ENCODE data around the gene ANKMY1.

DNA sequence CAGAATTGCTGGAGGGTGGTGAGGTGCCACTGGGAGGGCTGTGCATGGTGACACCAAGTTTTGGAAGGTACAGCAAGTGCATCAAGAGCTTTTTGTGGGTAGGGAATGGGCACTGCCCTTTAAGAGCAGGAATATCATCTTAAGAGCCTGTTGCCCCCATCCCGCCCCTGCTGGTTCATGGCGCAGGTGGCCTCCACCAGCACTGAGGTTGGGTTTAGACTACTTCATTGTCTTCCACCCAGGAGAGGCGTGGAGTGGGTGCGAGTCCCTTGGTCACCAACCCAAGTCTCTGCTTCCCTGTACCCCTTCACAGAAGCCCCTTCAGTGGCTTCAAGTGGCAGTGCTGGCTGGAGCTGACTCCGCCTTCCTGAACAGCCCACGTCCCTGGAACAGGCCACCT, 18.2 kb upstream of the ANKMY1 start:
- TF ChIP-seq POLR2A (IDR thresholded peaks at IDR 0.05): no peak
- TF ChIP-seq, protein P1, sequence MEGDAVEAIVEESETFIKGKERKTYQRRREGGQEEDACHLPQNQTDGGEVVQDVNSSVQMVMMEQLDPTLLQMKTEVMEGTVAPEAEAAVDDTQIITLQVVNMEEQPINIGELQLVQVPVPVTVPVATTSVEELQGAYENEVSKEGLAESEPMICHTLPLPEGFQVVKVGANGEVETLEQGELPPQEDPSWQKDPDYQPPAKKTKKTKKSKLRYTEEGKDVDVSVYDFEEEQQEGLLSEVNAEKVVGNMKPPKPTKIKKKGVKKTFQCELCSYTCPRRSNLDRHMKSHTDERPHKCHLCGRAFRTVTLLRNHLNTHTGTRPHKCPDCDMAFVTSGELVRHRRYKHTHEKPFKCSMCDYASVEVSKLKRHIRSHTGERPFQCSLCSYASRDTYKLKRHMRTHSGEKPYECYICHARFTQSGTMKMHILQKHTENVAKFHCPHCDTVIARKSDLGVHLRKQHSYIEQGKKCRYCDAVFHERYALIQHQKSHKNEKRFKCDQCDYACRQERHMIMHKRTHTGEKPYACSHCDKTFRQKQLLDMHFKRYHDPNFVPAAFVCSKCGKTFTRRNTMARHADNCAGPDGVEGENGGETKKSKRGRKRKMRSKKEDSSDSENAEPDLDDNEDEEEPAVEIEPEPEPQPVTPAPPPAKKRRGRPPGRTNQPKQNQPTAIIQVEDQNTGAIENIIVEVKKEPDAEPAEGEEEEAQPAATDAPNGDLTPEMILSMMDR (IDR thresholded peaks at IDR 0.05): no peak

All from stomach (tissue), 4 donors.